Endothelial cell of hepatic sinusoid (primary cell): Measurements from ENCODE around the gene RTF2.
"Not testable (repeated sequence)": the region's sequence is repeated elsewhere in the genome, so short reads cannot be mapped to it uniquely, and the experiment has no call there.

Experiments used
- in situ Hi-C: cut with HindIII; loops from 2 replicates; pipeline ENCODE4 v1.10.0; 2017; ENCODE audit warnings: low sequenced_read_pairs

The RTF2 gene

GRCh38 chr20:56469077-56469449, 636 bp downstream of the RTF2 start:
- in situ Hi-C loops, result no loop called here

GRCh38 chr20:56483970-56484369, 15.5 kb downstream of the RTF2 start:
- in situ Hi-C loops, result no loop called here

GRCh38 chr20:56487216-56487615, 18.8 kb downstream of the RTF2 start:
- in situ Hi-C loops, result no loop called here

GRCh38 chr20:56488566-56488965, 20.1 kb downstream of the RTF2 start:
- in situ Hi-C loops, result no loop called here

- in situ Hi-C loops, result no loop called here
These were observed 32.7 kb downstream of the RTF2 start for GRCh38 chr20:56501116-56501515.

- in situ Hi-C loops, result no loop called here
These were observed 35.5 kb downstream of the RTF2 start for GRCh38 chr20:56503916-56504315.

- in situ Hi-C loops, result no loop called here
These were observed 36.1 kb downstream of the RTF2 start for GRCh38 chr20:56504373-56505005.

- in situ Hi-C loops, result no loop called here
These were observed 37.7 kb downstream of the RTF2 start for GRCh38 chr20:56506103-56506502.

GRCh38 chr20:56511926-56512325, 43.5 kb downstream of the RTF2 start:
- in situ Hi-C loops, result no loop called here

GRCh38 chr20:56513161-56514150, 45.0 kb downstream of the RTF2 start:
- in situ Hi-C loops, result no loop called here

- in situ Hi-C loops, result no loop called here
These were observed 48.2 kb downstream of the RTF2 start for GRCh38 chr20:56516631-56517030.

GRCh38 chr20:56517211-56517610, 48.8 kb downstream of the RTF2 start:
- in situ Hi-C loops, result no loop called here

GRCh38 chr20:56517641-56518040, 49.2 kb downstream of the RTF2 start:
- in situ Hi-C loops, result no loop called here

GRCh38 chr20:56518126-56518525, 49.7 kb downstream of the RTF2 start:
- in situ Hi-C loops, result no loop called here

- in situ Hi-C loops, result no loop called here
These were observed 50.4 kb downstream of the RTF2 start for GRCh38 chr20:56518721-56519398.

GRCh38 chr20:56519551-56519950, 51.1 kb downstream of the RTF2 start:
- in situ Hi-C loops, result no loop called here

GRCh38 chr20:56520180-56520579, 51.8 kb downstream of the RTF2 start:
- in situ Hi-C loops, result no loop called here

- in situ Hi-C loops, result not testable (repeated sequence)
These were observed 52.4 kb downstream of the RTF2 start for GRCh38 chr20:56520746-56521354.

GRCh38 chr20:56522311-56522710, 53.9 kb downstream of the RTF2 start:
- in situ Hi-C loops, result no loop called here

GRCh38 chr20:56524444-56524843, 56.0 kb downstream of the RTF2 start, which contains the start of gene FAM209A:
Gene FAM209A (plus strand): TSS chr20:56524744. CDS start chr20:56524809, 65 bp downstream.
- in situ Hi-C loops, result not testable (repeated sequence)

- in situ Hi-C loops, result no loop called here
These were observed 59.1 kb downstream of the RTF2 start for GRCh38 chr20:56527521-56527920.
